HepG2 (cell line): ENCODE results near the gene NTSR2. TPM values are rescaled to one million over a fixed set of nuclear protein-coding genes. Genes with fewer than 3 reads are reported as not detected.

Experiments used
- ATAC-seq: fragments of 200-7000 bp; cut with Tn5 transposase; 3 replicates; pipeline ENCODE4 v1.9.1; 2020; ENCODE audit warnings: mild to moderate bottlenecking, moderate library complexity
- BruUV-seq: library from RNA; stranded (reverse); fragments of 400-500 nt; replicated peaks from 2 replicates; lab custom pipeline; 2021; lab: Mats Ljungman, UMichigan
- CTCF ChIA-PET: fragments of 300-600 bp; formaldehyde crosslinking; extraction: SDS; loops from one replicate; lab custom pipeline; 2021; ENCODE audit warnings: low total read pairs, inconsistent platforms, low intra/inter-chr PET ratio; lab: Yijun Ruan, JAX
- POLR2A ChIA-PET: fragments of 350-600 bp; sonication (Branson Sonifier 250); formaldehyde crosslinking; loops from one replicate; lab custom pipeline; 2020; ENCODE audit warnings: antibody characterized with exemption, inconsistent platforms; lab: Yijun Ruan, JAX
- DNase-seq: peaks from one replicate; pipeline ENCODE4 v3.0.0-alpha.2; 2015; ENCODE audit warnings: low spot score
- FAIRE-seq: peaks from 3 replicates; lab custom pipeline; 2011; peaks lifted over from hg19 to GRCh38; lab: Jason Lieb, UNC
- H2AFZ ChIP-seq: one replicate; pipeline ENCODE4 v1.6.1; 2011; ENCODE audit warnings: low read length, inconsistent platforms
- H3K27ac ChIP-seq: fragments of 300-600 bp; 3 replicates; pipeline ENCODE4 v1.8.0; 2011; ENCODE audit warnings: mixed run types, mild to moderate bottlenecking, mixed read lengths, low read length, inconsistent platforms; ENCODE audit not compliant: insufficient read depth; ENCODE audit errors: extremely low read length
- H3K27me3 ChIP-seq, 2 experiments: fragments of 200-600 bp in 1 of 2; 2 replicates in 1 of 2; 3 replicates in 1 of 2; pipeline versions ENCODE4 v1.6.0 to v1.8.0; 2011; ENCODE audit warnings: low read length in 2 of 2, mild to moderate bottlenecking in 2 of 2, moderate library complexity in 2 of 2, inconsistent platforms in 1 of 2; ENCODE audit not compliant: insufficient read depth in 2 of 2, control insufficient read depth in 1 of 2
- H3K36me3 ChIP-seq, 2 experiments: fragments of 200-600 bp in 1 of 2; replicated peaks in 1 of 2; 2 replicates in 1 of 2; 3 replicates in 1 of 2; pipeline versions ENCODE4 v1.5.1 to v1.8.0; 2011; ENCODE audit warnings: low read length in 2 of 2, inconsistent platforms in 1 of 2; ENCODE audit not compliant: insufficient read depth in 2 of 2, control insufficient read depth in 1 of 2
- H3K4me1 ChIP-seq: 2 replicates; pipeline ENCODE4 v1.5.1; 2012; ENCODE audit warnings: low read length, inconsistent platforms; ENCODE audit not compliant: insufficient read depth
- H3K4me2 ChIP-seq: 2 replicates; pipeline ENCODE4 v1.6.0; 2011; ENCODE audit warnings: low read depth, low read length, inconsistent platforms
- H3K4me3 ChIP-seq, 3 experiments: fragments of 200-600 bp in 1 of 3; sonication (generic), shearing (Covaris generic) in 1 of 3; replicated peaks in 1 of 3; 2 replicates each; pipeline ENCODE4 v1.5.1; 2011 to 2016; ENCODE audit warnings: low read length in 3 of 3, inconsistent platforms in 2 of 3, low read depth in 2 of 3, mild to moderate bottlenecking in 2 of 3, control low read depth in 1 of 3, mixed read lengths in 1 of 3; ENCODE audit not compliant: insufficient read depth in 1 of 3
- H3K79me2 ChIP-seq: one replicate; pipeline ENCODE4 v1.6.1; 2011; ENCODE audit warnings: low read length, inconsistent platforms; ENCODE audit not compliant: insufficient read depth
- H3K9ac ChIP-seq: 2 replicates; pipeline ENCODE4 v1.6.0; 2011; ENCODE audit warnings: mild to moderate bottlenecking, low read depth, low read length, inconsistent platforms; ENCODE audit not compliant: insufficient read depth
- H3K9me3 ChIP-seq: 2 replicates; pipeline ENCODE4 v1.5.1; 2012; ENCODE audit warnings: mild to moderate bottlenecking, low read length
- H4K20me1 ChIP-seq: 2 replicates; pipeline ENCODE4 v1.6.0; 2011; ENCODE audit warnings: inconsistent platforms, mild to moderate bottlenecking, low read length, moderate library complexity; ENCODE audit not compliant: insufficient read depth
- EED ChIP-seq: sonication (generic); formaldehyde crosslinking; IDR thresholded peaks from 2 replicates; pipeline ENCODE4 v1.5.0; 2020; ENCODE audit warnings: mild to moderate bottlenecking, missing genetic modification reagents
- MED1 ChIP-seq: sonication (generic); formaldehyde crosslinking; IDR thresholded peaks from 2 replicates; pipeline ENCODE4 v1.4.0; 2020; ENCODE audit warnings: missing genetic modification reagents
- NFATC3 ChIP-seq: sonication (generic); formaldehyde crosslinking; IDR thresholded peaks from 2 replicates; pipeline ENCODE4 v1.5.1; 2020; ENCODE audit warnings: mild to moderate bottlenecking, missing genetic modification reagents
- ONECUT2 ChIP-seq: sonication (generic); formaldehyde crosslinking; IDR thresholded peaks from 2 replicates; pipeline ENCODE4 v1.4.0; 2020; ENCODE audit warnings: missing genetic modification reagents
- PHF8 ChIP-seq: sonication (generic); formaldehyde crosslinking; IDR thresholded peaks from 2 replicates; pipeline ENCODE4 v1.5.0; 2020; ENCODE audit warnings: missing genetic modification reagents
- SMAD9 ChIP-seq: sonication (generic); formaldehyde crosslinking; IDR thresholded peaks from 2 replicates; pipeline ENCODE4 v1.5.1; 2020; ENCODE audit warnings: mild to moderate bottlenecking, missing genetic modification reagents
- SP1 ChIP-seq, 2 experiments: fragments of 450-650 bp in 1 of 2; sonication (generic) in 1 of 2; formaldehyde crosslinking in 1 of 2; IDR thresholded peaks; 2 replicates each; pipeline versions ENCODE4 v1.4.0 to v1.6.1; 2016 to 2020; ENCODE audit warnings: missing genetic modification reagents in 1 of 2
- SP140L ChIP-seq: sonication (generic); formaldehyde crosslinking; IDR thresholded peaks from 2 replicates; pipeline ENCODE4 v1.4.0; 2020; ENCODE audit warnings: missing genetic modification reagents, borderline replicate concordance
- SP4 ChIP-seq: sonication (generic); formaldehyde crosslinking; IDR thresholded peaks from 2 replicates; pipeline ENCODE4 v1.8.1; 2023; ENCODE audit warnings: mild to moderate bottlenecking, missing genetic modification reagents
- TCF7L2 ChIP-seq: IDR thresholded peaks from 2 replicates; pipeline ENCODE4 v1.6.1; 2011; ENCODE audit warnings: mild to moderate bottlenecking, low read depth, low read length, moderate library complexity
- YY1 ChIP-seq: IDR thresholded peaks from 2 replicates; pipeline ENCODE4 v1.6.1; 2011; ENCODE audit warnings: low read length, low read depth, moderate library complexity, mild to moderate bottlenecking; ENCODE audit not compliant: insufficient read depth, insufficient replicate concordance
- ZFAT ChIP-seq: sonication (generic); formaldehyde crosslinking; conservative IDR thresholded peaks from 2 replicates; pipeline ENCODE4 v1.8.1; 2023; ENCODE audit warnings: missing genetic modification reagents, inconsistent platforms
- ZNF101 ChIP-seq: sonication (generic); formaldehyde crosslinking; IDR thresholded peaks from 2 replicates; pipeline ENCODE4 v1.4.0; 2020; ENCODE audit warnings: mild to moderate bottlenecking, low read depth, missing genetic modification reagents, borderline replicate concordance
- ZNF235 ChIP-seq: sonication (generic); formaldehyde crosslinking; IDR thresholded peaks from 2 replicates; pipeline ENCODE4 v1.8.1; 2023; ENCODE audit warnings: mild to moderate bottlenecking, missing genetic modification reagents, borderline replicate concordance
- ZNF496 ChIP-seq: sonication (generic); formaldehyde crosslinking; IDR thresholded peaks from 2 replicates; pipeline ENCODE4 v1.8.1; 2023; ENCODE audit warnings: mild to moderate bottlenecking, moderate library complexity, missing genetic modification reagents; ENCODE audit not compliant: insufficient replicate concordance
- ZNF576 ChIP-seq: sonication (generic); formaldehyde crosslinking; IDR thresholded peaks from 2 replicates; pipeline ENCODE4 v1.4.0; 2020; ENCODE audit warnings: mild to moderate bottlenecking, missing genetic modification reagents
- ZNF891 ChIP-seq: sonication (generic); formaldehyde crosslinking; IDR thresholded peaks from 2 replicates; pipeline ENCODE4 v1.5.0; 2020; ENCODE audit warnings: mild to moderate bottlenecking, missing genetic modification reagents
- WGBS: methylation state at CpG from one replicate; pipeline ENCODE4 v1.1.6; 2017; ENCODE audit warnings: low lambda C conversion rate; 5-methylcytosine and 5-hydroxymethylcytosine counted together
- in situ Hi-C: cut with HindIII; loops from 2 replicates; pipeline ENCODE4 v1.10.0; 2017; ENCODE audit warnings: low pct_unique_long_range_greater_than_20kb; ENCODE audit not compliant: extremely low pct_ligation_motif_present
- intact Hi-C: fragments of 100-400 bp; cut with micrococcal nuclease; formaldehyde crosslinking; loops from one replicate; pipeline ENCODE4 v1.10.0; 2022; ENCODE audit not compliant: unreplicated experiment
- polyA plus RNA-seq, 8 experiments: library from polyadenylated mRNA; depleted of rRNA in 3 of 8; stranded (reverse) in 7 of 8; unstranded in 1 of 8; fragments of >200 nt; fragmentation: Illumina TruSeq in 4 of 8; extraction: Trizol in 4 of 8; gene quantifications; 2 replicates each; pipeline versions ENCODE4 v1.2.1 to v1.2.3, GENCODE V29; 2011 to 2016; ENCODE audit warnings: low read depth in 4 of 8, missing spikeins in 1 of 8, mixed read lengths in 1 of 8; ENCODE audit not compliant: insufficient read depth in 1 of 8
- total RNA-seq, 5 experiments: library from RNA; depleted of rRNA; stranded (reverse); fragments of >200 nt; fragmentation: Illumina TruSeq; extraction: Trizol; gene quantifications; 2 replicates each; pipeline ENCODE4 v1.2.3, GENCODE V29; 2016; ENCODE audit warnings: low read depth in 1 of 5
- TF ChIP-seq, protein P1 (sequence below): sonication (generic); formaldehyde crosslinking; IDR thresholded peaks from 2 replicates; pipeline ENCODE4 v1.8.0; 2022; ENCODE audit warnings: missing genetic modification reagents, mild to moderate bottlenecking, borderline replicate concordance
- TF ChIP-seq, protein P2 (sequence below): sonication (generic); formaldehyde crosslinking; IDR thresholded peaks from 2 replicates; pipeline ENCODE4 v1.9.0; 2021; ENCODE audit warnings: missing genetic modification reagents, mild to moderate bottlenecking, borderline replicate concordance
- TF ChIP-seq, protein P3 (sequence below): sonication (generic); formaldehyde crosslinking; IDR thresholded peaks from 2 replicates; pipeline ENCODE4 v1.4.0; 2020; ENCODE audit warnings: low read depth, mild to moderate bottlenecking, missing genetic modification reagents

Gene NTSR2
- total and polyA plus RNA-seq, 2 of the 13 experiments (the other 11 are each of a cell fraction or from before 2014, with no cell fraction given) = not detected

DNA sequence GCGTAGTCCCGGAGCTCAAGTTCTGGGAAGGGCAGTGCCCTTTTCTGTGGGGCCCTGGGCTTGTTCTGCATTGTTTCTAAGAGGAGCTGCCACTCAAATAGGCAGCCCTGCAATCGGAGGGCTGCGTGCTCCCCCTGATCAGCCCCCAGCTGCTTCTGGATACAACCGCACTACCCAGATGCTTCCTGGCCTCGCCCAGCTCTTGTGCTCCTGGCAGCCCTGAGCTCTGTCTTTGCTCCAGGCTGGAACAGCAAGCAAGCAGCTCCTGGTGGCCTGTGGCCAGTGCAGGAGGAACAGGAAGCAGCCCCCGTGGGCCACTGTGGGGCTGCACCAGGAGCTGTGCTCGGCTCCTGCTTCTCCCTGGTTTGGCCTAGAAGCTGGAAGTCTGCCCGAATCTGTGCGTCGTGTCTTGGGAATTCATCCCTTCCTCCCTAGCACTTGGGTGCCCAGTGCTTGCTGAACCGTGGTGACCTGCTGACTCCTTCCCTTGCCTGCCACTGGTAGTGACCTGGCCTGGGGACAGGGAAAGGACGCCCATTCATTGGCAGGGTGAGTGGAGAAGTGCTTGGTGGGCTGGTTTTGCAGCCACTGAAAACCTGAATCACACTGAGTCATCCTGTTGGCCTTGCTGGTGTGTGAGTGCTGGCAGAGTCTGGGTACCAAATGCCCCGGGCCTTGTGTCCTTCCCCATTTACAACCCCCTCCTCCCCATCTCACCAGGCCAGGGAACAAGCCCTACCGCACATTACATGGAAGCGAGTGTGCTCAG is 27.3 kb upstream of the NTSR2 start:
- CTCF ChIA-PET = no interaction called here
- peaks cover 52% of the 10 kb centered on the region for H3K4me1 ChIP-seq
- ATAC-seq (peak; percentile 12), FAIRE-seq (no peak), DNase-seq (no peak)
- WGBS = 62% methylated on average over 13 of the region's 16 CpGs
- H3K4me3 ChIP-seq = no peak overlapping the region
- H4K20me1 ChIP-seq = no peaks in the 10 kb centered on the region
- POLR2A ChIA-PET = interaction anchor here (1.2 to 2.8 kb wide), 3 partner anchors 17 to 49 kb away, joined by 3 to 16 read pairs (median 13); partner anchors contain the start of gene LPIN1
- no peaks in the 10 kb centered on the region for H3K36me3 ChIP-seq
- no peaks in the 10 kb centered on the region for H3K9me3 ChIP-seq
- H3K79me2 ChIP-seq = no peaks in the 10 kb centered on the region
- H2AFZ ChIP-seq = no peak overlapping the region
- H3K27me3 ChIP-seq = peaks cover 5 to 7% of the 10 kb centered on the region in 2 experiments; a peak in 3 of 5 replicates
- in situ Hi-C loops (no loop called here), intact Hi-C loops (no loop called here)
- no peak overlapping the region for H3K27ac ChIP-seq
- BruUV-seq = no TSS peak
- no peak overlapping the region for H3K9ac ChIP-seq
- no peak overlapping the region for H3K4me2 ChIP-seq
- TF ChIP-seq ZNF496 (CRISPR knock-in tag) (no peak), ZNF576 (CRISPR knock-in tag) (no peak), PHF8 (CRISPR knock-in tag) (no peak), YY1 (no peak), MED1 (CRISPR knock-in tag) (no peak), ONECUT2 (CRISPR knock-in tag) (no peak), EED (CRISPR knock-in tag) (0 out of 2 replicates have a peak, but pooled peaks have one; percentile 18), SP140L (no peak), TCF7L2 (no peak), NFATC3 (CRISPR knock-in tag) (0 out of 2 replicates have a peak, but pooled peaks have one; percentile 40), ZNF101 (CRISPR knock-in tag) (no peak), ZFAT (CRISPR knock-in tag) (no peak), SP1 (IDR thresholded peaks at IDR 0.05) (no peak), SP1 (CRISPR knock-in tag; IDR thresholded peaks at IDR 0.05) (no peak), ZNF235 (CRISPR knock-in tag) (no peak), SMAD9 (CRISPR knock-in tag) (no peak), ZNF891 (no peak), SP4 (CRISPR knock-in tag) (peak; percentile 51; the same call in 1 of the 2 replicates)
- TF ChIP-seq, protein P1, sequence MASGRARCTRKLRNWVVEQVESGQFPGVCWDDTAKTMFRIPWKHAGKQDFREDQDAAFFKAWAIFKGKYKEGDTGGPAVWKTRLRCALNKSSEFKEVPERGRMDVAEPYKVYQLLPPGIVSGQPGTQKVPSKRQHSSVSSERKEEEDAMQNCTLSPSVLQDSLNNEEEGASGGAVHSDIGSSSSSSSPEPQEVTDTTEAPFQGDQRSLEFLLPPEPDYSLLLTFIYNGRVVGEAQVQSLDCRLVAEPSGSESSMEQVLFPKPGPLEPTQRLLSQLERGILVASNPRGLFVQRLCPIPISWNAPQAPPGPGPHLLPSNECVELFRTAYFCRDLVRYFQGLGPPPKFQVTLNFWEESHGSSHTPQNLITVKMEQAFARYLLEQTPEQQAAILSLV (CRISPR knock-in tag) = peak; percentile 40; the same call in 1 of the 2 replicates
- TF ChIP-seq, protein P2, sequence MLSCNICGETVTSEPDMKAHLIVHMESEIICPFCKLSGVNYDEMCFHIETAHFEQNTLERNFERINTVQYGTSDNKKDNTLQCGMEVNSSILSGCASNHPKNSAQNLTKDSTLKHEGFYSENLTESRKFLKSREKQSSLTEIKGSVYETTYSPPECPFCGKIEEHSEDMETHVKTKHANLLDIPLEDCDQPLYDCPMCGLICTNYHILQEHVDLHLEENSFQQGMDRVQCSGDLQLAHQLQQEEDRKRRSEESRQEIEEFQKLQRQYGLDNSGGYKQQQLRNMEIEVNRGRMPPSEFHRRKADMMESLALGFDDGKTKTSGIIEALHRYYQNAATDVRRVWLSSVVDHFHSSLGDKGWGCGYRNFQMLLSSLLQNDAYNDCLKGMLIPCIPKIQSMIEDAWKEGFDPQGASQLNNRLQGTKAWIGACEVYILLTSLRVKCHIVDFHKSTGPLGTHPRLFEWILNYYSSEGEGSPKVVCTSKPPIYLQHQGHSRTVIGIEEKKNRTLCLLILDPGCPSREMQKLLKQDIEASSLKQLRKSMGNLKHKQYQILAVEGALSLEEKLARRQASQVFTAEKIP (CRISPR knock-in tag) = no peak
- TF ChIP-seq, protein P3, sequence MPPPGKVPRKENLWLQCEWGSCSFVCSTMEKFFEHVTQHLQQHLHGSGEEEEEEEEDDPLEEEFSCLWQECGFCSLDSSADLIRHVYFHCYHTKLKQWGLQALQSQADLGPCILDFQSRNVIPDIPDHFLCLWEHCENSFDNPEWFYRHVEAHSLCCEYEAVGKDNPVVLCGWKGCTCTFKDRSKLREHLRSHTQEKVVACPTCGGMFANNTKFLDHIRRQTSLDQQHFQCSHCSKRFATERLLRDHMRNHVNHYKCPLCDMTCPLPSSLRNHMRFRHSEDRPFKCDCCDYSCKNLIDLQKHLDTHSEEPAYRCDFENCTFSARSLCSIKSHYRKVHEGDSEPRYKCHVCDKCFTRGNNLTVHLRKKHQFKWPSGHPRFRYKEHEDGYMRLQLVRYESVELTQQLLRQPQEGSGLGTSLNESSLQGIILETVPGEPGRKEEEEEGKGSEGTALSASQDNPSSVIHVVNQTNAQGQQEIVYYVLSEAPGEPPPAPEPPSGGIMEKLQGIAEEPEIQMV (CRISPR knock-in tag) = no peak
